Measurements from ENCODE around the gene PDE7B. TPM values are rescaled to one million over a fixed set of nuclear protein-coding genes. Genes with fewer than 3 reads are reported as not detected.

The PDE7B gene
- total and polyA plus RNA-seq, 2 of the 8 experiments (the other 6 are each of a cell fraction or from before 2014, with no cell fraction given) = not detected

DNA sequence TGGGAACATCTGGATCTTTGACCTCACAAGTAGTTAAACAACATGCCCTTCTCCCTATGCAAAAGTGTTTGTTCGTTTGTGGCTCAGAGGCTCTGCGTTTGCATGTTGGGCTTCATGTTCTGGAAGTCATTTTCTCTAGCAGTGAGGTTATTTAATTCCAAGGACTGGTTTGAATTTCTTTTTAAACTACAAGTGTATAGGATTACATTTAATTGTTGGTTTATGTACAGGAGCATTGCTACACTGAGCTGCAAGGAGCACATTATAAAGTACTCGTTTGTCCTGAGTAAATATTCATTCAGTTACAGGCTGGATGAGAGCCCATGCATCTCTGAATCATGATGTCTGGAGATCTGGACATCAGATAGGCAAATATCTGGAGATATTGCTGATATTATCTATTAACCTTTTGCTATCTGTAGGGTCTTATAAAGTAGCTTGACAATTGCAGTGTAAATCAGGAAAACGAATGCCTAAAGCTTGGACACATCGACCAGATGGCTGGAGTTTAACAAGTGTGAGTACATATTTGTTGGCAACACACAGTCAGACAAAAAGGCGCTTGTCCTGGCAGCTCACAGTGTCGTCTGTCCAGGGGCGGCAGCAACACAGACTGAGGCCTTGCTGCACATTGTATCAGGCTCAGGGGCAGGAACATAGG, 84.6 kb downstream of the PDE7B start:
- ChIA-PET CTCF (ENCODE audit: partially characterized antibody) (interaction anchor here (0.7 to 1.2 kb wide), 2 partner anchors 9 to 16 kb away, joined by 3 to 4 read pairs; no protein-coding TSS in a partner anchor), POLR2A (ENCODE audit: partially characterized antibody) (no interaction called here)
- 76% methylated on average over 8 of the region's 8 CpGs; no CpG with 5 or more reads in 1 of the 2 experiments for WGBS, 2 experiments (ENCODE audit: extremely low coverage in 1 of 2, insufficient coverage in 1 of 2, insufficient read length in 1 of 2, insufficient replicate concordance in 2 of 2, low coverage in 1 of 2, low lambda C conversion rate in 2 of 2, missing lambda C conversion rate in 1 of 2)
- no peak for FAIRE-seq
- no peak overlapping the region for H3K4me2 ChIP-seq (ENCODE audit: insufficient read depth in 1 of 2, low read depth in 2 of 2, low read length in 2 of 2)
- H3K4ac ChIP-seq (replicated peaks; ENCODE audit: insufficient read length, low read depth, low read length) = no peak overlapping the region
- H3K9me3 ChIP-seq (ENCODE audit: insufficient read depth in 2 of 2, low read depth in 1 of 2, low read length in 1 of 2) = no peaks in the 10 kb centered on the region
- H2BK20ac ChIP-seq (ENCODE audit: low read length) = no peak overlapping the region
- no peak overlapping the region for H4K91ac ChIP-seq (replicated peaks; ENCODE audit: insufficient read length, low read length)
- no peaks in the 10 kb centered on the region for H3K79me1 ChIP-seq (ENCODE audit: low read depth, low read length)
- no peaks in the 10 kb centered on the region for H3K23me2 ChIP-seq (ENCODE audit: low read depth, low read length)
- no peak overlapping the region for H4K8ac ChIP-seq (ENCODE audit: extremely low read depth, insufficient read depth, low read length)
- H3K36me3 ChIP-seq (ENCODE audit: control insufficient read depth in 2 of 4, insufficient read depth in 4 of 4, low read length in 3 of 4) = no peaks in the 10 kb centered on the region
- H3K14ac ChIP-seq (ENCODE audit: insufficient read length) = no peak overlapping the region
- DNase-seq (ENCODE audit: low read depth in 1 of 2, low spot score in 2 of 2) = no peak
- H3K4me3 ChIP-seq (ENCODE audit: extremely low read depth in 1 of 4, insufficient read depth in 2 of 4, low read depth in 3 of 4, low read length in 4 of 4) = no peak overlapping the region
- no peak overlapping the region for H3K9ac ChIP-seq (replicated peaks in 1 of 4; ENCODE audit: extremely low read depth in 1 of 4, low read depth in 3 of 4, low read length in 3 of 4)
- no peak overlapping the region for H3K27ac ChIP-seq (ENCODE audit: low read depth, low read length)
- H2BK5ac ChIP-seq (ENCODE audit: low read depth, low read length) = no peak overlapping the region
- no peak overlapping the region for H2BK12ac ChIP-seq (ENCODE audit: low read depth, low read length)
- no peaks in the 10 kb centered on the region for H3K27me3 ChIP-seq (replicated peaks in 1 of 4; ENCODE audit: control insufficient read depth in 3 of 4, extremely low read depth in 1 of 4, insufficient read depth in 3 of 4, low read length in 3 of 4)
- H3K79me2 ChIP-seq (ENCODE audit: control insufficient read depth in 1 of 2, insufficient read depth in 2 of 2, low read length in 2 of 2) = no peaks in the 10 kb centered on the region
- H3K56ac ChIP-seq (replicated peaks; ENCODE audit: insufficient read length, low read depth, low read length) = no peak overlapping the region
- no peak overlapping the region for H2AK5ac ChIP-seq (ENCODE audit: low read depth, low read length)
- no peaks in the 10 kb centered on the region for H4K20me1 ChIP-seq (replicated peaks in 1 of 2; ENCODE audit: control insufficient read depth in 1 of 2, insufficient read depth in 2 of 2, low read length in 2 of 2)
- H3K18ac ChIP-seq (ENCODE audit: extremely low read depth, low read length) = no peak overlapping the region
- no peak overlapping the region for H2BK120ac ChIP-seq (replicated peaks; ENCODE audit: low read depth, low read length)
- no peak overlapping the region for H2BK15ac ChIP-seq (ENCODE audit: low read length)
- no peaks in the 10 kb centered on the region for H3K4me1 ChIP-seq (replicated peaks in 1 of 4; ENCODE audit: control insufficient read depth in 3 of 4, insufficient read depth in 4 of 4, low read length in 3 of 4)
- H4K5ac ChIP-seq (ENCODE audit: insufficient read length, low read depth, low read length) = no peak overlapping the region
- no peak overlapping the region for H3K23ac ChIP-seq (ENCODE audit: insufficient read length)
- H2AFZ ChIP-seq (ENCODE audit: low read length) = peak overlapping the region; percentile 86; the same call in 1 of the 2 replicates
- TF ChIP-seq, protein P1, sequence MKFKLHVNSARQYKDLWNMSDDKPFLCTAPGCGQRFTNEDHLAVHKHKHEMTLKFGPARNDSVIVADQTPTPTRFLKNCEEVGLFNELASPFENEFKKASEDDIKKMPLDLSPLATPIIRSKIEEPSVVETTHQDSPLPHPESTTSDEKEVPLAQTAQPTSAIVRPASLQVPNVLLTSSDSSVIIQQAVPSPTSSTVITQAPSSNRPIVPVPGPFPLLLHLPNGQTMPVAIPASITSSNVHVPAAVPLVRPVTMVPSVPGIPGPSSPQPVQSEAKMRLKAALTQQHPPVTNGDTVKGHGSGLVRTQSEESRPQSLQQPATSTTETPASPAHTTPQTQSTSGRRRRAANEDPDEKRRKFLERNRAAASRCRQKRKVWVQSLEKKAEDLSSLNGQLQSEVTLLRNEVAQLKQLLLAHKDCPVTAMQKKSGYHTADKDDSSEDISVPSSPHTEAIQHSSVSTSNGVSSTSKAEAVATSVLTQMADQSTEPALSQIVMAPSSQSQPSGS (IDR thresholded peaks at IDR 0.05; ENCODE audit: low read length) = no peak
- no peak for TF ChIP-seq NRF1 (IDR thresholded peaks at IDR 0.05; ENCODE audit: low read depth, low read length)
- no peak for TF ChIP-seq CHD2 (IDR thresholded peaks at IDR 0.05; ENCODE audit: low read length)
- no peak for TF ChIP-seq RAD21 (IDR thresholded peaks at IDR 0.05 in 1 of 2, conservative IDR thresholded peaks at IDR 0.05 in 1 of 2; ENCODE audit: low read depth in 2 of 2, low read length in 2 of 2)
- no peak for TF ChIP-seq TAF1 (IDR thresholded peaks at IDR 0.05; ENCODE audit: low read depth, low read length)
- TF ChIP-seq NANOG (IDR thresholded peaks at IDR 0.05; ENCODE audit: insufficient read depth, low read depth, low read length, poor library complexity, severe bottlenecking) = no peak
- no peak for TF ChIP-seq ASH2L (IDR thresholded peaks at IDR 0.05; ENCODE audit: low read length)
- TF ChIP-seq, protein P2, sequence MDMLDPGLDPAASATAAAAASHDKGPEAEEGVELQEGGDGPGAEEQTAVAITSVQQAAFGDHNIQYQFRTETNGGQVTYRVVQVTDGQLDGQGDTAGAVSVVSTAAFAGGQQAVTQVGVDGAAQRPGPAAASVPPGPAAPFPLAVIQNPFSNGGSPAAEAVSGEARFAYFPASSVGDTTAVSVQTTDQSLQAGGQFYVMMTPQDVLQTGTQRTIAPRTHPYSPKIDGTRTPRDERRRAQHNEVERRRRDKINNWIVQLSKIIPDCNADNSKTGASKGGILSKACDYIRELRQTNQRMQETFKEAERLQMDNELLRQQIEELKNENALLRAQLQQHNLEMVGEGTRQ (IDR thresholded peaks at IDR 0.05; ENCODE audit: low read length) = no peak
- TF ChIP-seq TBP (IDR thresholded peaks at IDR 0.05; ENCODE audit: low read depth, low read length) = no peak
- TF ChIP-seq RXRA (IDR thresholded peaks at IDR 0.05; ENCODE audit: insufficient read depth, low read depth, low read length) = no peak
- no peak for TF ChIP-seq SP4 (IDR thresholded peaks at IDR 0.05; ENCODE audit: low read length)

All from H1 (cell line).